T-helper 2 cell (primary cell): Measurements from ENCODE around the gene DRGX.
A peak's percentile ranks its signal among the peaks of the same experiment; 100 is the strongest.

Experiments
- DNase-seq, 5 experiments: peaks; one replicate each; pipeline versions ENCODE4 v3.0.0 to v3.0.0-alpha.2; 2012 to 2022

Gene DRGX

DNA sequence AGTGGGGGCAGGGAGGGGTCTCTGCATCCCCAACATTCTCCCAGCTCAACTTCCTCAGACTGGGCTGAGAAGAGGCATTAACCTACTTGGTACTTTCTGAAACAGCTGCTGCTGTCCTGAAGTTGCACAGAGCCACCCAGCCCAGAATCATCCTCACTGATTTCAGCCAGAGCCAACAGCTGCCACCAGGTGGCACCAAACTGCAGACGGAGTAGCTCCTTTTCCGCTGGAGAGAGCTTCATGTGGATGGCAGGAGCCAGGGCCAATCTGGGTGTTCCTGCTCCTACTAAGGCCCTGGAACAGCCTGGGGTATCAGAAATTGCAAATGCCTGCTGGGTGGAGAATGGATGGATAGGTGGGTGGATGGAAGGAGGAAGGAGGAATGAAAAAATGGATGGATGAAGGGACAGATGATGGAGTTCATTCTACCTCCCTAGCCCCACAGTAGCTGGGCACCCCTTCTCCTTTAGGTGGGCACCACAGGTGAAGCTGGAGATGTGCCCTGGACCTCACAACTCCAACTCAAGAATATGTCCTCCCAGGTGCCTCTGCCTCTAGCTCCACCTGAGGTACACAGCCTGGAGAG lies 11.8 kb upstream of the DRGX start:
- DNase-seq = peak; percentile 38 to 66 (median 54)

DNA sequence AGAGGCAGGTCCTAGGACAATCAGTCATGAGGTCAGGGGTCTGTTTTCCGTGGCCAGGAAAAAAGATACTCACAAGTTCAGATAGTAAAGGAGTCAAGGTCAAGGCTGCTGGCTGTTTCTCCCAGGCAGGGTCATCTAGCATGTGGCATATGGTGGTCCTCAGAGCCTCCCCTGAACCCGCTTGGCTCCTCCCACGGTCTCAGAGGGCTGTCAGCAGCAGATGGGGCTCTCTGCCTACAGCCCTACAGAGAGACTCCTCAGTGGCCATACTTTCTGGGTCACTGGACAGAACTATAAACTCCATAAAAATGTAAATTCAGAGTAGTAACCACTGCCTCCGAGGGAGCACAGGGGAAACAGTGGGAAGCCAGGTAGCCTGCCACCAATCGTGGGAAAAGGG lies 11.3 kb upstream of the DRGX start:
- DNase-seq = no peak

DNA sequence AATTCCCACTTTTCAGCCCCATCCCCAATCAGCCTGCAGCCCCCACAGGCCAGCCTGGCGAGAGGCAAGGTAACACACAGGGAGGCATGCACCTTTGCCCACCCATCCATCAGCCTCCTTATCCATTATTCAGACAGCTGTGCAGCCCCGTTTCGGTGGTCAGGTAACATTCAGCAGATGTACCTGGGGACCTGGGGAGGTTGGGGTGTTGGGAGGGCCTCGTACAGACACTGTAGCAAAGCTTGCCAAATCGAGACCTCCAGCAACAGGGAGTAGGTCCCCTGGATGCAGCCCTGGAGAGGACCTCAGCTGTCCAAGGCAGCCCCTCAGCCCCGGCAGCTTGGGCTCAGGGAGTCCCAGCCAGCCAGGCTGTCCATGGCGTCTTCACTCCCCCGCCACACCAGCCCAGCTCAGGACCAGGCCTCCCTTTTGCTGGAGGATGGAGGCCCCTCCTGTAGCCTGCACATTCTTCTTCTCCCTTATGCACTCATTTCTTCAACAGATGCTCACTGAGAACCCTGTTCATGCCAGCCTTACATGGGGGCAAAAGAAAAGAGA lies 8.5 kb upstream of the DRGX start:
- DNase-seq = no peak

- no peak for DNase-seq
Measured at GRCh38 chr10:49403363-49403762, 7.5 kb upstream of the DRGX start.

- no peak for DNase-seq
Measured at GRCh38 chr10:49400365-49400764, 4.5 kb upstream of the DRGX start.

DNA sequence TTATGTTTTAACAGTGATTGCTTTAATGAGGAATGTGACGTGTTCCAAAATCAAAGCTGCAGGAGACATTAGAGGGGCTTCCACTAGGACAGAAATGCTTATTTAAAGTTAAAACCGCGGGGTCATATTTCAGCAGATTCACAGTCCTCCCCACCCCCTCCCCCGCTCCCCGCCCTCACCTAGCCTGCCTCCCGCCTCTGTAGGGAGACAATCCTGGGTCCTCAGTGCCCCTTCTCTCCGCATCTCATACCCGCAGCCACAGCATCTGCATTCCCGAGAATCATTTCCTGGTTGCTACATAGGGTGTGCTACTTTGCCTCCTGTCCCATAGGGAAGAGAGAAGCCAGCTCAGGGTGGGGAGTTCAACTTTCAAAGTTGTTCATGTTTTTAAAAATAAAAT lies 3.1 kb upstream of the DRGX start:
- no peak for DNase-seq

DNA sequence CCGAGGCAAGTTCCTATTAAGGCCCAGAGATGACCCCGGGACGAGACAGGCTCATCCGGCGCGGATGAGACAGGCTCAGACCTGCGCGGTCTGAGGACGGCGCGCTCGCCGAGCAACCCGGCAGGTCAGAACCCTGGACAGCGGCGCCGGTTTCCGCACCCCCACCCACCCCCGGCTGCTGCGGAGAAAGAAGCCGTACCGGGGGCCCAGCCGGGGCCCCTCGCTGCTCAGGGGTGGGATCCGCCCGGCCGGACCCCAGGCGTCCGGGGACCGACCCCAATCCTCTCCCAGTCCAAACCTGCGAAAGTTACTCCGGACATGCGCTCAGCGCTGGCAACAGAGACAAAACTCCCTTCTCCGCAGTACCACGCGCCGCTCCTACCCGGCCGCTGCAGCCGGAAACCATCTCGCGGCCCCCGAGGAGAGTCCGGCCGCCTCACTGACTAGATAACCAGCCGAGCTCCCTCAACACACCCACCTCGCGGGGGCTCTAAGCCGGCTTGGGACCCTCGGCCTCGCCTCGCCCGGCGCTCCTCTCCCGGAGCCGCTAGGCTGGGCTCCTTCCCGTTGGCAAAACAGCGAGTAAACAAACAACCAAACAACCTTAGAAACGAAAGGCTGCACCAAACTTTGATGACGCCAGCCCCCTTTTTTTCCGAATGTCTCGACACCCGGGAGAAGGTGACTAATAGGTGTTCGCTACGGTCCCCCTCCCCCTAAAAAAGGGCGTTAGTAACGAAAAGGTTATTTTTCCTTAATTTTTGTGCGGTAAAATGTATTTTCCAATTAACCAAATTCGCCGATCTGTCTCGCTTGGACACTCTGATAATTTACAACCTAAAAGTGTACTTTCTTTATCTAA lies 2.3 kb upstream of the DRGX start:
- DNase-seq = peak in 4 of 5 experiments; percentile 23 to 60 (median 28)

- DNase-seq = peak in 1 of 5 experiments; percentile 7
Measured at GRCh38 chr10:49397036-49397999, 1.4 kb upstream of the DRGX start.

- no peak for DNase-seq
Measured at GRCh38 chr10:49396666-49396999, 744 bp upstream of the DRGX start.

GRCh38 chr10:49394933-49395740 lies 752 bp downstream of the DRGX start:
- DNase-seq = no peak

DNA sequence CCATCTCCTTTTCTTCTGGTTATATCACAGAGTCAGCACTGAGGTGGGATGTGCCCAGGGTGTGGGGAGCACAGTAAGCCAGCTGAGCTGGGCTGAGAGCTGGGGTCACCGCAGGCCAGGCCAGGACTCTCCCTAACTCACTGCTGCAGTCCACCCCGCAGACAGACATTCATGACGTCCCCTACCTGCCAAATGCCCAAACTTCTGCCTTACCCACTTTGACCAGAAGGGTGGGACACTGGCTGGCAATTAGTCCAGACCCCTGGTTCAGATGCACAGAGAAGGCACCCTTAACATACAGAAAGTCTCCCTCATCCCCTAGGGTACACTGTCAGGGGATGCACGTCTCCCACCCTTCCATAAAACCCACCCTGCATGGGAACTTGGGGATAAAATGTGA lies 2.1 kb downstream of the DRGX start:
- DNase-seq = no peak

GRCh38 chr10:49393301-49393700 lies 2.6 kb downstream of the DRGX start:
- no peak for DNase-seq

DNA sequence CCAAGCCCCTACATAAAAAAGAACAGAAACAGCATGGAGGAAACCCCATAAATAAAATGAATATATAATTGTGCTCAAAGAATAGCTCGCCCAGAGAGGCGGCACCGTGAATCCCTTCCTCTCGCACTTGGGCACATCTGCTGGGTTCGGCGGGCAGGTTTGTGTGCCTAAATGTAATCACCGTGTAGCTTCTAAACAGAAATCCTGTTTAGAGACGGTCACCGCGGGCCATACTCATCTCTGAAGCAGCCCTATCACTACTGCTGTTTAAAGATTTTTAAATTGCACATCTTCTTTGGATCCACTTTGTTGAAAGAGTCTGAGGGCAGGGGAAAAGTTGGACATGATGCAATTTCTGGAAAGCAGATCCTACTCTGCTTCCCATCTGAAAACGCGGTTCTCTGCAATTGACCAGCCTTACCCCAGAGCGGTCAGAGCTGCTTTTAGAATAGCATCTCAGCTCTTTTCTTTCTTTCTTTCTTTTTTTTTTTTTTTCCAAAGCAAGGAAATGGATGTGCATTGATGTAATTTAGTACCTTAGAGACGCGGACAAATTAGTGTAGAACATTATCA lies 6.4 kb downstream of the DRGX start:
- no peak for DNase-seq

DNA sequence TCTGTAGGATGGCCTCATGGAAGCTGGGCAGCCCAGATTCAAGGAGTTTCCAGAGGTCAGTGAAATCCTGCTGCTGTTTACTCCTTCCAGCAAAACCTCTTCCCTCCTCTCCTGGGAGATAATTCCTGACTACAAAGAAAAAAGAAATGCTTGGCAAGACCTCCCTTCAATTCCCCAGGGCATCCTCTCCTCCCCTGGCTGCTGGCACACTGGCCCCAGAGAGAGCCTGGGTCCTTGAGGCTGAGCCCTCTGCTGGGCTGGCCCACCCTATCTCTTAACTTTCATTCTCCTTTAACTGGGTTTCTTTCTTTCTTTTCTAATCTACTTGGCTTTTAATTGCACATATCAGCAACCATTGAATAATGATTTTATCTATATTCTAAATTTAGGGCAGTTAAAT lies 7.7 kb downstream of the DRGX start:
- no peak for DNase-seq

DNA sequence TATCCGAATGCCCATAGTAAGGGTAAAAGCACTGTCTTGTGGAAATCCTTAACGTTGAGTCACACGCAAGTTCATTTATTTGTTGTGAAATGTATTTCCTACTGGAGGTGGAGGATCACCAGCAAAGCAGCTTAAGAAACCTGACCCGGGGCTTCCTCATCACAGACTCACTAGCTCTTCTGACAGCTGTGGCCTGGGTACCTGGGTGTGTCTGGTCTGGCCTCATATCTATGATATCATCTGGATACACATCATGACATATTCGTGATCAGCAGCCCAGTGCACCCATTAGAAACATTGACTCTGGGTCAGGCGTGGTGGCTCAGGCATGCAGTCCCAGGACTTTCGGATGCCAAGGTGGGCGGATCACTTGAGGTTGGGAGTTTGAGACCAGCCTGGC lies 8.8 kb downstream of the DRGX start:
- no peak for DNase-seq

DNA sequence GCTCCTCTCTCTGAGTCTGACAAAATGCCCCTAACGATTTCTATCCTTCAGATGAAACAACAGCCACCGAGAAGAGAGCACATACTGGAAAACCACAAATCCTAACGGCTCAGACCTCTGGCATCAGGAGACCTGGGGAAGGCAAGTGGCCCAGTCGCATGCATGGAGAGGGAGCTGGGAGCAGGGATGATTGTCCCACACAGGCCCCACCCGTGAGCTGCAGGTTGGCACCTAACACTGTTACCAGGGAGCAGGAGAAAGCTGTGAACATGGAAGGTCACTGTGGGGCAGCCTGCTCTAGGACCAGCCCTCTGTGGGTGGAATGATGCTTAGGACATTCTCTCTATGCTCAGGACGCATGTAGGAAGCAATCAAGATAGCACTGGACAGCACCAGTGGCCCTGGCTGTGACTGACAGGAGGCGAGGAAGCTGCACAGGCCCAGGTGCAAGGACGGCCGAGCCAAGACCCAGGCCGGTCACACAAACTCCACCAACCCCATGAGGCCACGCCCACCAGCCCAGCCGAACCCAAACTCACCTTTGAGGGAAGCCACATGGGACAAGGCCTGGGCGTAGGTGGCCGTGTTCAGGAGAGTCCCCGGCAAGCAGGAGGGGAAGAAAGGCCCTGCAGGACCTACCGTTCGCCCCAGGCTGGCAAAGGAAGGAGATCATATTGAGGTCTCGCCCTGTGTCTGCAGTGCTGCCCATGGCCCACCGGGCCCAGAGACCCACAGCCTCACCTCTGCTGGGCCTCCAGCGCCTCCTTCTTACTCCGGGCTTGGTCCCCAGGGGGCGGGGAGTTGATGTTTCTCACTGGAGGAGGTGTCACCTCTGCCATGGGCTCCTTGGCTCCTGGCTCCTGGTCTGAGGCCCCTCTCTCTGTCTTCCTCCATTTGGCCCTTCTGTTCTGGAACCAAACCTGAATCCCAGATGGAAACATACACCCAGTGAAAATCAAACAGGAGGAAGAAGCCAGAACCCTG lies 9.7 kb downstream of the DRGX start:
- no peak for DNase-seq

DNA sequence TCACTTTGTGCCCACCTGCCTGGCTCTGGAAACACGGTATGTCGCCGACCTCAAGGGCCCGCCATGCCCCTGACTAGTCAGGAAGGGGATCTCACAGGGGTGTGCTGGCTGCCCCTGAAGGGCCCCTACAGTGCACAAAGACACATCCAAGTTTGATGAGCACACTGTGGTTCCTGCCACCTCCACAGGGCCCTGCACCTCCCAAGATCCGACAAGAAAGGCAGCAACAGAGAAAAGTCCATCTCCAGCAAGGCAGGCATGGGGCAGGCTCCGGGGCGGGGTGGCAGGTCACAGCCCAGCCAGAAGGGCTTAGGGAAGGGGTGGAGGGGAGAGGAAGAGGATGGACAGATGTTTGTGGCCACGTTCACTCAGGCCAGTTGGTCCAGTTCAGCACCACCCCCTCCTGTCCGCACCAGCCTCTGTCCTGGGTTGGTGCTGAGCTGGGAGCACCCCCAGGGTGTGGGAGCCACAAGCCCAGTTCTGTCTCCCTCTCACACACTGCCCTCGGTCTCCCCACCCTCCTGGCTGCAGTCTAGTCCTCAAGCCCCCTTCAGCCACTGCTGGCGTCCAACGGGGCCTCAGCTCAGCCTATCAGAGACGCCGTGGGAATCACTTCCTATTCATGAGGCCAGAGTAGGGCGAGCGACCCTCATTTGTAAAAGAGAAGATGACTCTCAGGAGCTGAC lies 11.5 kb downstream of the DRGX start:
- no peak for DNase-seq

- DNase-seq = no peak
Measured at GRCh38 chr10:49383853-49384252, 12.0 kb downstream of the DRGX start.

GRCh38 chr10:49382826-49383225 lies 13.1 kb downstream of the DRGX start:
- DNase-seq = no peak

DNA sequence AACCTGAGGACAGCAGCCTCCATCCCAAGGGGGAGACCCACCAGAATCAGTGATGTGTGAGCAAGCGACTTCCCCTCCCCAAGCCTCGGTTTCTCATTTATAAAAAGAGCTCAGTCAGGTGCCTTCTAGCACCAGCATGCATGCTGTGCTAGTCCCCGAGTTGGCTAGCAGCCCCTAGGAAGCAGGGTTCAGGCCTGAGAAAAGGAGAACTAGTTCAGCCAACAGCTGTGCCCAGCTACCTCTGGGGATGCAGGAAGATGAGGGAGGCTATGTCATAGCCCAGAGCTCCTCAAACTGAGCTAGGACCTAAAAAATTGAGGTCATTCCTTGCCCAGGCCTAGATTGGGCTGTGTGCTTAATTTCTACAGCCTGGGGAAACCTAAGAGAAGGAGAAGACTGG lies 13.7 kb downstream of the DRGX start:
- DNase-seq = no peak
